Islet of Langerhans (tissue), 1 donor: ENCODE measurements around the gene VTI1A.

Experiments used
- FAIRE-seq: peaks from one replicate; lab custom pipeline; 2011; peaks lifted over from hg19 to GRCh38; lab: Jason Lieb, UNC

The VTI1A gene

DNA sequence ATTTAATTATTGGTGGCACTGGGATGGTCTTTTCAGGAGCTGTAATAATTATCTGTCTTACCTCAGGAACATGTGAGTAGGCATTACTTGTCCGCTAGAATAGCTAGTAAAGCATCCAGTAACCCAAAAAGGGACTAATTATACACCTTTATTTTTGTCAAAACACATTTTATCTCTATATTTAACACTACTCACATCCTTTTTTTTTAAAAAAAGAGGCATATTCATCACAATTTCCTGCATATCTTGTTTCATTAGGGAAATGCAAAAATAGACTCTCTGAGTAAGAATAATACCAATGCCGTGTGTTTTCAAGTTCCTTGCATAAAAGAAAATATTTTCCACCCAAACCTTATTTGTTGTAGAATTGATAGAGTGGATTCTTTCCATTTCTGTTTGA, 99.5 kb downstream of the VTI1A start:
- no peak for FAIRE-seq

GRCh38 chr10:112548535-112549276, 101.7 kb downstream of the VTI1A start:
- no peak for FAIRE-seq

- no peak for FAIRE-seq
These were observed 105.6 kb downstream of the VTI1A start for GRCh38 chr10:112552593-112553110.

DNA sequence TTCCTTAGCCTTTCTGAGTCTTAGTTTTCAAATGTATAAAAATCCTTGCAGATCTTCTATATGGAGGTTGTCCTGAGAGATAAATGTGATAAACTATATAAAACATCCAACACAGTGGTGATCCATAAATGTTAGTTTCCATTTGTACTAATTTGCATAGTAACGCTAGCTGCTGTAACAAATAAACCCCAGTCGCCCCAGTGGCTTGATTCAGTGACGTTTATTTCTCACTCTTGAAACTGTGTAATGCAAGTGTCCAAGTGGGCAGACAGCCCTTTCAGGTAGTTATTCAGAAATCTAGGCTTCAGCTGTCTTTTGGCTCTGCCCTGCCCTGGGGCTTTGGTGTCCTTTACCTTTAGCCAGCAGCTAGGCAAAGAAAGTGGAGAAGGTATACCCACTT, 106.3 kb downstream of the VTI1A start:
- FAIRE-seq = no peak

DNA sequence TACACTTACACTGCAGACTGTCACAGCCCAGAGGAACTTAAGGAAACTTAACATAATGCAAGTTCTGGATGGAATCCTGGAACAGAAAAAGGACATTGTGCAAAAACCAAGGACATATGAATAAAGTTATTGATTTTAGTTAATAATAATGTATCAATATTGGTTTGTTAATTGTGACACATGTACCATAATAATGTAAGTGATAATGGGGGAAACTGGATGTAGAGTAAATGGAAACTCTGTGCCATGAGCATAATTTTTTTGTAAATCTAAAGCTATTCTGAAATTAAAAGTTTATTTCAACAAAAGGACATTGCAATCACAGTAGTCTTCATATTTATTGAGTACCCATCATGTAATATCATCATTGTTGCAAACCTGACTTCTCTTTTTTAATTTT, 107.2 kb downstream of the VTI1A start:
- no peak for FAIRE-seq

DNA sequence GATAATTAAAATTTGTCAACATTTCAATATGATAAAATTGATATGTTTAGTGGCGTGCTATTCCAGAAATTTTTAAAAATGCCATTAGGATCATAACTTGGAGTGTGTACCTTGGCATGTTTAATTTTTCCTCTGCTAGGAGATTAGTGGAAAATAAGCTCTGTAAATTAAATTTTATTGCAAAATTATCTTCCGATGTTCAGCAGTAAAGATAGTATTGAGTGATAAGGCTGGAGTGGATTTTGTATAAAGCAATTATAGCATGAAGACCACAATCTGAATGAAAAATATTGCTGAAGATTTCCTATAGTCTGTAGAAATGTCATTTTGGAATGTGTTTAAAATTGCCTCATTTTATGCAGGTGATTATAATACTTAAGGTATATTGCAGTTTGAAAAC, 110.2 kb downstream of the VTI1A start:
- FAIRE-seq = no peak

GRCh38 chr10:112558476-112559142, 111.6 kb downstream of the VTI1A start:
- FAIRE-seq = no peak

- FAIRE-seq = no peak
These were observed 112.3 kb downstream of the VTI1A start for GRCh38 chr10:112559349-112559748.

GRCh38 chr10:112562122-112562521, 115.1 kb downstream of the VTI1A start:
- FAIRE-seq = no peak

DNA sequence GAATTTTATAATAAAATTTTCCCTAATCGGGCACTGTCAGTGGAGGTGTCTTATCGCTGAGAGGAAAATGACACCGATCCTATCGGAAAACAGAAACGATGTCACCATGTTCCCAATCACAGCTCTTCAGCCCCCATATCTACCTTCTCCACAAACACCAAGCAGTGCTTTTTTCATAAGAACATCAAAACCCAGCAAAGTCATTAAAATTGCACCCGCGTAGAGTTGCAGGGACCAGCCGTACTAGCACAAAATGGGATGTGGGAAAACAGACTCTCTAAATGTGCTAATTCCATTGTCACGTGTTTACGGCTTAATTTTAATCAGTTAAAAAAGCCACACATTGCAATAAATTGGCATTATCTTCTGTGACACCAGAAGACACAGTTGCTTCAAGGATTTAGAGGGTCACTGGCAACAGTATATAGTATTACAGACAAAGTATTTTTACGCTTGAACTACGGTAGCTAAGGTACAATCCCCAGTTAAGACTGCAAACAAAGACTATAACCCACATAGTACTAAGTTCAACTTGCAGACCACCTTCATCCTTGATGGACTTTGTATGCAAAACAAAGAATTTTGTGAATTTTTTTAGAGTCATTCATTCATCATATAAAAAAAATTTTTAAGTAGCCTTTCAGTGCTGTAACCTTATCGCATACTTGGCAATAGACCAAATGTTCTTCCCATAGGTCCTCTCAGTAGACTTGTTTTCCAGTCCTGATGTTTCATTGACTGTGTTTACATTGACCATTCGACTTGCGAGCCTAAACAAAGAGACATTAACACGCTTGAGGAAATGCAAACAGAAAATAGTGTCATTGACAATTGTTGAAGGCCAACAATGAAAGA, 116.0 kb downstream of the VTI1A start:
- FAIRE-seq = no peak

DNA sequence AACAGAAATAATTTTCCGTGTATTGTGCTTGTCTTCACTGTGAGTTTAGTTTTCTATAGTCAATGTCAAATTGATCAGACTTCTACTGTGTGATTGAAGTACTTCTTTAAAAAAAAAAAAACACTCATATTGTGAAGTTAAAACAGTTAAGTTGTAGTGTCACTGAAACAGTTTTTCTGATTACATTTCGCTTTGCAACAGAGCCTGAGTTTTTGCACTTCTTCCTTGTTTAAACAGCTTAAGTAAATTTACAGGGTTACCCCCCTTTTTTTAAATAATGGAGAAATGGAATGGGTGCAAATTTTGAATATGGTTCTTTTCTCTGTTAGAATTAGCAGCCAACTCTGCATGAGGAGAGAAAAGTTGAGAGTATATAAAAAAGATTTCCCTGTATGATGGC, 117.3 kb downstream of the VTI1A start:
- FAIRE-seq = peak; percentile 30

- peak; percentile 97 for FAIRE-seq
These were observed 118.5 kb downstream of the VTI1A start for GRCh38 chr10:112565434-112566053.

- FAIRE-seq = no peak
These were observed 123.6 kb downstream of the VTI1A start for GRCh38 chr10:112570585-112570984.

DNA sequence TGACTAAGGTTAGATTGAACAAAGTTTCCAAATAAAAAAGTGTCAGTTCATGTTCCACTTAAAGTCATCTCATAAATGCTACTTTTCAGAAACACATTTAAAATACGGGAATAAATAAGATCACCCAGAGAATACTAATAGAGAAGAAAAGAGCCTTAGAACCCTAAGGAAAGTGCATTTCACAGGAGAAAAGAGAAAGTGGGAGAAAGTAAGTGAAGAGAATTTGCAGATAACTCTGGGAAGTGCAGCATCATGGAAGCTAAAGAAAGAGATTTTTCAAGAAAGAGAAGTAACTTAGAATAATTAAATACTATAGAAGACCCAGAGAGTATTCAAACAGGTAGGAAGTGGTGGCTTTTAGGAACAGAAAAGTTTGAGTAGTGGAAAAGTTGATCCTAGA, 132.6 kb downstream of the VTI1A start:
- no peak for FAIRE-seq

GRCh38 chr10:112580267-112580666, 133.3 kb downstream of the VTI1A start:
- FAIRE-seq = no peak

GRCh38 chr10:112581921-112582320, 134.9 kb downstream of the VTI1A start:
- FAIRE-seq = no peak

- no peak for FAIRE-seq
These were observed 136.4 kb downstream of the VTI1A start for GRCh38 chr10:112583236-112583939.

DNA sequence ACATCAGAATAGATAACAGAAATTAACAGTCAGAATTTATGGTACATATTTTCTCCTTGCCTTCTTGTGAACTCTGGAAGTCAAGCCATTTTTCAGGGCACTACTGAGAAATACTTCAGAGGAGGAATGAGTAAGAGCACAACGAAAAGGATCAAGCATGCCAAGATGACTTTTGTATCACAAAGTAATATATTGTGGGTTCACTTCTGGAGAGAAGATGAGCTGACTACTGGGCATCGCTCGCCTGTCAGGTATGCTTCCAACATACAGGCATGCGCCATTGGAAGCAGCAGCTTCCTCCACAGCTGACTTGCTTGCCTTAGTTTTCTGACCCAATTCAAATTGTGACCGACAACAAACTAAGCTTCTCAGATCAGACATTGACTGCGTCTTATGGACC, 137.3 kb downstream of the VTI1A start:
- FAIRE-seq = no peak

DNA sequence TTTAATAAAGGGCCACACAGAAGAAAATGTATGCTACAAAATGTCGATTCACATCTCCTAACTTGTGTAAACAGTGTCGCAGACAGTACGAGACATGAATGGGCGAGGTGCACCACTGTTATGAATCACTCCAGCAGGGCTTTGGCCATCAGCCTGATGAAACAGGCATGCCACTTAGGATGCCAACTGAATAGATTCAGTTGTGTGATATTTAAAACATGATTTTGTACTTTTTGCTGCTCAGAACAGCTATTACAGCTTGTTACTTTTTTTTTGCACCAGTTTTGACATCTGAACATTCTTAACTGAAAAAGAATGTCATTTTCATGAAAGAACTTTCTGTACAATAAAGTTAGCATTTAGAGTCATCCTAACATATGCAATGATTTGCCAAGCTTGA, 138.1 kb downstream of the VTI1A start:
- no peak for FAIRE-seq

- no peak for FAIRE-seq
These were observed 138.9 kb downstream of the VTI1A start for GRCh38 chr10:112585960-112586359.

DNA sequence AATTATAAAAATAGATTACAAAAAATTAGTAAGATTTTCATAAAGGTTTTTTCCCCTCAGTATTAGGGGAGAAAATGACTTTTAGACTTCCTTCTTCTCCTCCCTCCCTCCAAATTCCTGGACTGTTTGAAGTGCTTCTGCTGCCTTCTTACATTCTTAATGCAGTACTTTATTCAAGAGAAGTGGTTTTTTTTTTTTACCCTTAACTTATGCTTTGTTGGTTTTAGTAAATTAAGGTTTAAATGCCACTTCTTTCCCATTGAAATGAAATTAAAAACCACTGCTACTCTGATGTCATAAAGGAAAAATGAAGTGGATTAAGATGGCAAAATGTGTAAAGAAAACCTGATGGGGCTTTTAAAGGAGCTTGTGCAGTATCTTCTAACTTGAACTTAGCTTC, 140.7 kb downstream of the VTI1A start:
- no peak for FAIRE-seq
